KMS-11 (cell line): ENCODE results near the gene MRTO4.
"Not testable (repeated sequence)": the region's sequence is repeated elsewhere in the genome, so short reads cannot be mapped to it uniquely, and the experiment has no call there.

Source experiments
- H2AFZ ChIP-seq: fragments of 200-600 bp; sonication (generic); 2 replicates; pipeline ENCODE4 v1.6.1; 2016; ENCODE audit warnings: antibody characterized with exemption, mixed run types, low read depth
- H3K27ac ChIP-seq: fragments of 200-600 bp; sonication (generic); 2 replicates; pipeline ENCODE4 v1.6.1; 2016; ENCODE audit warnings: mild to moderate bottlenecking, mixed run types
- H3K27me3 ChIP-seq: fragments of 200-600 bp; sonication (generic); 2 replicates; pipeline ENCODE4 v1.6.1; 2017; ENCODE audit warnings: mild to moderate bottlenecking, low read depth, mixed run types, moderate library complexity; ENCODE audit not compliant: insufficient read depth
- H3K36me3 ChIP-seq: fragments of 200-600 bp; sonication (generic); 2 replicates; pipeline ENCODE4 v1.6.1; 2017; ENCODE audit warnings: mild to moderate bottlenecking, mixed run types; ENCODE audit not compliant: insufficient read depth
- H3K4me1 ChIP-seq: fragments of 200-600 bp; sonication (generic); 2 replicates; pipeline ENCODE4 v1.6.1; 2016; ENCODE audit warnings: mild to moderate bottlenecking, low read depth, mixed run types; ENCODE audit not compliant: poor library complexity, severe bottlenecking
- H3K4me2 ChIP-seq: fragments of 200-600 bp; sonication (generic); 2 replicates; pipeline ENCODE4 v1.7.0; 2016; ENCODE audit warnings: mild to moderate bottlenecking, mixed run types
- H3K4me3 ChIP-seq: fragments of 200-600 bp; sonication (generic); IDR thresholded peaks from 2 replicates; pipeline ENCODE4 v1.6.1; 2017; ENCODE audit warnings: low read depth, low read length, mixed read lengths; ENCODE audit not compliant: insufficient read depth
- H3K79me2 ChIP-seq: fragments of 200-600 bp; sonication (generic); 2 replicates; pipeline ENCODE4 v1.6.1; 2016; ENCODE audit warnings: low read depth, mixed run types; ENCODE audit not compliant: insufficient read depth
- H3K9ac ChIP-seq: fragments of 200-600 bp; sonication (generic); 2 replicates; pipeline ENCODE4 v1.6.1; 2016; ENCODE audit warnings: mild to moderate bottlenecking, mixed run types
- H4K20me1 ChIP-seq: fragments of 200-600 bp; sonication (generic); 2 replicates; pipeline ENCODE4 v1.6.1; 2016; ENCODE audit warnings: mild to moderate bottlenecking, mixed run types; ENCODE audit not compliant: insufficient read depth
- CTCF ChIP-seq: fragments of 200-600 bp; sonication (generic); conservative IDR thresholded peaks from 2 replicates; pipeline ENCODE4 v1.6.1; 2017; ENCODE audit warnings: low read depth, mild to moderate bottlenecking, antibody characterized with exemption, low read length, moderate library complexity, mixed read lengths

Gene MRTO4

GRCh38 chr1:19268445-19268844, 16.8 kb downstream of the MRTO4 start:
- H4K20me1 ChIP-seq, result no peaks in the 10 kb centered on the region
- H3K27me3 ChIP-seq, result no peaks in the 10 kb centered on the region
- H3K36me3 ChIP-seq, result no peaks in the 10 kb centered on the region
- no peaks in the 10 kb centered on the region for H3K79me2 ChIP-seq
- no peaks in the 10 kb centered on the region for H3K4me1 ChIP-seq
- no peak overlapping the region for H3K4me3 ChIP-seq
- no peak overlapping the region for H3K27ac ChIP-seq
- no peak for TF ChIP-seq CTCF
- H3K9ac ChIP-seq, result no peak overlapping the region
- no peak overlapping the region for H2AFZ ChIP-seq
- no peak overlapping the region for H3K4me2 ChIP-seq

GRCh38 chr1:19269427-19270342, 18.1 kb downstream of the MRTO4 start:
- H3K27ac ChIP-seq, H2AFZ ChIP-seq, H3K4me2 ChIP-seq, H3K79me2 ChIP-seq, H3K4me3 ChIP-seq, H3K27me3 ChIP-seq, H3K36me3 ChIP-seq, H4K20me1 ChIP-seq, H3K4me1 ChIP-seq, H3K9ac ChIP-seq: not testable (repeated sequence)

GRCh38 chr1:19270343-19270730, 18.7 kb downstream of the MRTO4 start:
- not testable (repeated sequence) for H3K4me3 ChIP-seq, H3K27me3 ChIP-seq, H2AFZ ChIP-seq, H4K20me1 ChIP-seq, H3K27ac ChIP-seq, H3K4me2 ChIP-seq, H3K79me2 ChIP-seq, H3K9ac ChIP-seq, H3K36me3 ChIP-seq, H3K4me1 ChIP-seq

GRCh38 chr1:19272064-19272463, 20.5 kb downstream of the MRTO4 start:
- H3K4me3 ChIP-seq, result no peak overlapping the region
- no peak overlapping the region for H3K27ac ChIP-seq
- no peaks in the 10 kb centered on the region for H3K27me3 ChIP-seq
- H3K9ac ChIP-seq, result no peak overlapping the region
- H4K20me1 ChIP-seq, result no peaks in the 10 kb centered on the region
- H3K79me2 ChIP-seq, result no peaks in the 10 kb centered on the region
- no peak for TF ChIP-seq CTCF
- no peak overlapping the region for H3K4me2 ChIP-seq
- H3K36me3 ChIP-seq, result no peaks in the 10 kb centered on the region
- no peaks in the 10 kb centered on the region for H3K4me1 ChIP-seq
- no peak overlapping the region for H2AFZ ChIP-seq

- no peak for TF ChIP-seq CTCF
- H3K4me1 ChIP-seq, result no peaks in the 10 kb centered on the region
- H3K27me3 ChIP-seq, result no peaks in the 10 kb centered on the region
- H3K9ac ChIP-seq, result no peak overlapping the region
- H3K79me2 ChIP-seq, result no peaks in the 10 kb centered on the region
- H3K36me3 ChIP-seq, result no peaks in the 10 kb centered on the region
- no peak overlapping the region for H3K4me3 ChIP-seq
- H2AFZ ChIP-seq, result no peak overlapping the region
- H3K4me2 ChIP-seq, result no peak overlapping the region
- H3K27ac ChIP-seq, result no peak overlapping the region
- no peaks in the 10 kb centered on the region for H4K20me1 ChIP-seq
Measured at GRCh38 chr1:19273106-19273843, 21.7 kb downstream of the MRTO4 start.

GRCh38 chr1:19273844-19274531, 22.4 kb downstream of the MRTO4 start:
- H3K9ac ChIP-seq, H3K27me3 ChIP-seq, H2AFZ ChIP-seq, H3K4me2 ChIP-seq, H3K4me3 ChIP-seq, H3K27ac ChIP-seq, H4K20me1 ChIP-seq, H3K79me2 ChIP-seq, H3K4me1 ChIP-seq, H3K36me3 ChIP-seq: not testable (repeated sequence)
